Prostate gland (tissue), 2 donors: ENCODE results near the gene SLCO6A1. TPM values are rescaled to one million over a fixed set of nuclear protein-coding genes. Genes with fewer than 3 reads are reported as not detected.

Experiments used
- DNase-seq: peaks from one replicate; pipeline ENCODE4 v3.0.0-alpha.2; 2019; ENCODE audit warnings: low spot score
- H3K27ac ChIP-seq, 2 donors: fragments of 200-600 bp; sonication (generic); 2 replicates each; pipeline ENCODE4 v1.5.1; 2017 to 2019
- H3K27me3 ChIP-seq: fragments of 200-600 bp; sonication (generic); replicated peaks from 2 replicates; pipeline ENCODE4 v1.5.1; 2019; ENCODE audit not compliant: insufficient read depth
- H3K36me3 ChIP-seq, 2 donors: fragments of 200-600 bp; sonication (generic); 1 replicate in 1 of 2; 2 replicates in 1 of 2; pipeline versions ENCODE4 v1.5.1 to v1.8.1; 2017 to 2019
- H3K4me1 ChIP-seq: fragments of 200-600 bp; sonication (generic); replicated peaks from 2 replicates; pipeline ENCODE4 v1.5.1; 2019
- H3K4me3 ChIP-seq, 2 donors: fragments of 200-600 bp; sonication (generic); 2 replicates each; pipeline ENCODE4 v1.5.1; 2017 to 2019
- H3K9me3 ChIP-seq: fragments of 200-600 bp; sonication (generic); 2 replicates; pipeline ENCODE4 v1.5.1; 2017
- POLR2A ChIP-seq: fragments of 450-650 bp; IDR thresholded peaks from one replicate; pipeline ENCODE4 v1.6.1; 2016; ENCODE audit warnings: antibody characterized with exemption, mild to moderate bottlenecking
- POLR2AphosphoS5 ChIP-seq: sonication (generic); formaldehyde crosslinking; IDR thresholded peaks from one replicate; pipeline ENCODE4 v1.6.1; 2017; ENCODE audit warnings: antibody characterized with exemption
- WGBS: methylation state at CpG from one replicate; pipeline ENCODE4 v1.1.5; 2018; 5-methylcytosine and 5-hydroxymethylcytosine counted together
- intact Hi-C: fragments of 100-400 bp; cut with DNase I; formaldehyde crosslinking; loops from one replicate; pipeline ENCODE4 v1.14.2; 2022
- total RNA-seq, 2 donors: library from RNA; depleted of rRNA; stranded (reverse); fragments of >200 nt; gene quantifications; one replicate each; pipeline ENCODE4 v1.1.0, GENCODE V29; 2016
- TF ChIP-seq, protein P1 (sequence below), 4 experiments: fragments of 200-600 bp in 2 of 4; fragments of 450-650 bp in 2 of 4; sonication (generic) in 2 of 4; IDR thresholded peaks; 1 replicate in 3 of 4; 2 replicates in 1 of 4; pipeline ENCODE4 v1.5.1; 2016 to 2019; ENCODE audit warnings: antibody characterized with exemption in 4 of 4, mild to moderate bottlenecking in 2 of 4, moderate library complexity in 2 of 4

The SLCO6A1 gene
- 1 to 10 TPM in 1 of 2 donors, not detected in 1; 1.7 TPM for total RNA-seq

DNA sequence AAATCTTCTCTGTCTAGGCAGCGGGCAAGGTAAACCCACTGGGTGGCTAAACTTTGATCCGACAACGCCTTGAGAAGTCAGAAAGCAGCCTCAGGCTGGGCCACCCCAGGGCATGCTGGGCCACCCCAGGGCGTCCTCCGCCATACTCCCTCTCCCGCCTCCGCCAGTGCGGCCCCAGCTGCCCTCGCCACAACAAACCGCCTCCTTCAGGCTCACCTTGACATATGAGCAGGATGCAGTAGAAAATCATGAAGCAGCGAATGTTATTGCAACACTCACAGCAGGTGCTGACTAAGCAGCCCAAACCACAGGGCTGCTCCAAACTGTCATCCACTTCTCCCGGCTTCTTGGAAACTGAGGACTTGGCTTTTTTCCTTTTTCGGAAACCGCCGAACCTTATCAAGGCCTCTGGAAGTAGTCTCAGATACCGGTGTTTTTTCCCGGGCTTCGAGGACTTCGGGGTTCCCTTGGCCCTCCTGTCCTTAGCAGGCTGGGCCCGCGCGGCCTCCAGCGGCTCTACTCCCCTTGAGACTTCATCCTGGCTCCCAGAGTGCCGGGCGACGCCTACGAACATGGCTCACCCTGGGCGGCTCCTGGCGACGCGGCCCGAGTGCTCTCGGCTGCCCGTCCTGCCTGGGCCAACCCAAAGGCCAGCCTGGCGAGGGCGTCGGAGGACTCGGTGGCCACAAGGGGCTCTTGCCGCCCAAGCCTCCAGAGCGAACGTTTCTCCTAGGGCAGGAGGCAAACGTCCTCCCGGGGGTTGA, at the start of gene SLCO6A1:
SLCO6A1 (minus strand) TSS at position 731 of the 764 bp plus-strand sequence; CDS start at position 574, 157 bp downstream.
- no peak for DNase-seq
- intact Hi-C loops: no loop called here
- WGBS: 96% methylated on average over 43 of the region's 43 CpGs
- Histone ChIP-seq H3K9me3 (no peaks in the 10 kb centered on the region), H3K4me1 (no peaks in the 10 kb centered on the region), H3K4me3 (no peak within 1 kb of the TSS), H3K27ac (no peak within 1 kb of the TSS), H3K36me3 (no peaks in the 10 kb centered on the region), H3K27me3 (no peaks in the 10 kb centered on the region)
- no peak for TF ChIP-seq POLR2AphosphoS5
- TF ChIP-seq POLR2A: no peak
- TF ChIP-seq, protein P1, sequence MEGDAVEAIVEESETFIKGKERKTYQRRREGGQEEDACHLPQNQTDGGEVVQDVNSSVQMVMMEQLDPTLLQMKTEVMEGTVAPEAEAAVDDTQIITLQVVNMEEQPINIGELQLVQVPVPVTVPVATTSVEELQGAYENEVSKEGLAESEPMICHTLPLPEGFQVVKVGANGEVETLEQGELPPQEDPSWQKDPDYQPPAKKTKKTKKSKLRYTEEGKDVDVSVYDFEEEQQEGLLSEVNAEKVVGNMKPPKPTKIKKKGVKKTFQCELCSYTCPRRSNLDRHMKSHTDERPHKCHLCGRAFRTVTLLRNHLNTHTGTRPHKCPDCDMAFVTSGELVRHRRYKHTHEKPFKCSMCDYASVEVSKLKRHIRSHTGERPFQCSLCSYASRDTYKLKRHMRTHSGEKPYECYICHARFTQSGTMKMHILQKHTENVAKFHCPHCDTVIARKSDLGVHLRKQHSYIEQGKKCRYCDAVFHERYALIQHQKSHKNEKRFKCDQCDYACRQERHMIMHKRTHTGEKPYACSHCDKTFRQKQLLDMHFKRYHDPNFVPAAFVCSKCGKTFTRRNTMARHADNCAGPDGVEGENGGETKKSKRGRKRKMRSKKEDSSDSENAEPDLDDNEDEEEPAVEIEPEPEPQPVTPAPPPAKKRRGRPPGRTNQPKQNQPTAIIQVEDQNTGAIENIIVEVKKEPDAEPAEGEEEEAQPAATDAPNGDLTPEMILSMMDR (IDR thresholded peaks at IDR 0.05): no peak

DNA sequence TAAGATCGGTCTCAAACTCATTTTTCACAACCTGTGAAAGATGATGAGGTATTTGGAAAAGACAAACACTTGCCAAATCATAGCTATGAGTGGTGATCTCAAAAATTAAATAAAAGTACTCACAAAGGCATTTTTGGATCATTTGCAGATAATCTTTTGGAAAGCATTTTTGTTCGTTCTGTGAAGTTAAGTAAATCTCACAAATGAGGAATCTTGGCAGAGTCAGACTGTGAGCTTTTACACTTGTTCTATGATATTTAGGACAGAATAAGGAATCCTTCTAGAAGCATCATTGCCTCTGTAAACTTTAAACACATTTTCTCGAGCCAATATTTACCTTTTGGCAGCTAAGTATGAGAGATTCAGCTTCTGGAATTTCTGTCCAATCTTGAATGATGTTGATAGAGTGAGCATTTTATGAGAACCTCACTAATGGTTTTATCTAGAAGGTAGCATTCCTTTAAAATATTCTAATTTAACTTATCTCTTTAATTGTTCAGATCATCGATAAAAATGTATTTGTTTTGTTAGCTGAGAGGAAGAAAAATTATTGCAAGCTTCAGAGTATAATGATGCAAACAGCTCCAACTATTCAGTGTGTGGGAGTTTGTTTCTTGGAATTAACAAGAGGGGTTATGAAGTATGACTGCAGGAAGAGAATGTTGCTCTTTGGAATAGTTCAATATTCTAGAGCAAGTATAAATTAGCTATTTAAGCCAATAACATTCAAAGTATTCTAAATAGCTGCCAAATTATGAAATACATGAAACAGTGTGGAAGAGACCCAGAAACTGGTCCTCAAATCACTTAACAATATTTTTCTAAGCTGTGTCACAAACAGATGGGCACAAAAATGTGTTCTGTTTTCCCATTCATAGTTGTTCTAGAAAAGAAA, 48.6 kb upstream of the SLCO6A1 start:
- no peak overlapping the region for H3K27ac ChIP-seq
- no peak overlapping the region for H3K4me3 ChIP-seq
- no peaks in the 10 kb centered on the region for H3K27me3 ChIP-seq
- WGBS: 15% methylated on average over 4 of the region's 4 CpGs
- no peaks in the 10 kb centered on the region for H3K9me3 ChIP-seq
- TF ChIP-seq, protein P1 (IDR thresholded peaks at IDR 0.05): no peak
- TF ChIP-seq POLR2A (no peak), POLR2AphosphoS5 (no peak)
- intact Hi-C loops: no loop called here
- H3K4me1 ChIP-seq: no peaks in the 10 kb centered on the region
- no peak for DNase-seq
- H3K36me3 ChIP-seq: no peaks in the 10 kb centered on the region

DNA sequence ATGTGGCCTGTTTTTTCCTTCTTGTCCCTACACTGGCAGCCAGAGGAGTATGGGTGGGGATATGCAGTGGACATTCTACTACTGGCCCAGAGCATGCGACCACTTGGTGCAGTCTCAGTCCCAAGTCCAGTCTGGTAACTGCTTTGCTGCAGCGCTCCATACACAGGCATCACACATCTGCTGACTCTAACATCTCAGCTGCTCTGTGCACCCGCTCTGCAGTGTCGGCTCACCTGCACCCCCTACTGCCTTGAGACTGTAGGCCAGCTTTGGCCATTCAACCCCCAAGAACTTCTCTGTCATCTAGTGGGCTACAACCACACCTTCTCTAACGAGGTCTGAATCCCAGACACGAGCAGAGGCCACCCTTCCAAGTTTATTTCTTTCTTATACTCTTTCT, 46.4 kb upstream of the SLCO6A1 start:
- WGBS: 83% methylated on average over 6 of the region's 6 CpGs
- Histone ChIP-seq H3K4me1 (no peaks in the 10 kb centered on the region), H3K27me3 (no peaks in the 10 kb centered on the region), H3K4me3 (no peak overlapping the region), H3K36me3 (no peaks in the 10 kb centered on the region), H3K9me3 (no peaks in the 10 kb centered on the region), H3K27ac (no peak overlapping the region)
- TF ChIP-seq, protein P1 (IDR thresholded peaks at IDR 0.05): no peak
- TF ChIP-seq POLR2AphosphoS5: no peak
- no peak for TF ChIP-seq POLR2A
- intact Hi-C loops: no loop called here
- no peak for DNase-seq

DNA sequence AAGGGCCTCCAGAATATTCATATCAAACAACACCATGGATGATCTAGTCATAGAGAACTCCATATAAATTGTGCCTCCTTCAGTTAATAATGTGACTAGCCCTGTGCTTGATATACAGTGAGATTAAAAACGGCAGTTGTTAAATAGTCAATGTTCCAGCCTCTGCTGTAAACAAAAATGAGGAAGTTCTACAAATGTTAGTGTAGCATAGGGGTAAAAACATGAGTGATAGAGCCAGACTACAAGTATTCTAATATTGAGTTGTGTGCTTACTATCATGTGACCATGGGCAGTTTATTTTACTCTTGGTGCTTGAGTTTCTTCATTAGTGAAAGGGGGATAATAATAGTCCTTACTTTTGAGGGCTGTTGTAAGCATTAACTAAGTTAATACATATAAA, 43.3 kb upstream of the SLCO6A1 start:
- no peak overlapping the region for H3K27ac ChIP-seq
- 43% methylated on average over 1 of the region's 1 CpG for WGBS
- no peaks in the 10 kb centered on the region for H3K4me1 ChIP-seq
- no peaks in the 10 kb centered on the region for H3K27me3 ChIP-seq
- TF ChIP-seq POLR2AphosphoS5: no peak
- TF ChIP-seq, protein P1 (IDR thresholded peaks at IDR 0.05): no peak
- no peak for TF ChIP-seq POLR2A
- no peaks in the 10 kb centered on the region for H3K9me3 ChIP-seq
- intact Hi-C loops: no loop called here
- H3K36me3 ChIP-seq: no peaks in the 10 kb centered on the region
- no peak for DNase-seq
- no peak overlapping the region for H3K4me3 ChIP-seq
